Measurements from ENCODE around the gene DLGAP1. TPM values are rescaled to one million over a fixed set of nuclear protein-coding genes. Genes with fewer than 3 reads are reported as not detected.

The DLGAP1 gene
- total RNA-seq, 1 experiment from 2014 or later: 0.39 TPM

DNA sequence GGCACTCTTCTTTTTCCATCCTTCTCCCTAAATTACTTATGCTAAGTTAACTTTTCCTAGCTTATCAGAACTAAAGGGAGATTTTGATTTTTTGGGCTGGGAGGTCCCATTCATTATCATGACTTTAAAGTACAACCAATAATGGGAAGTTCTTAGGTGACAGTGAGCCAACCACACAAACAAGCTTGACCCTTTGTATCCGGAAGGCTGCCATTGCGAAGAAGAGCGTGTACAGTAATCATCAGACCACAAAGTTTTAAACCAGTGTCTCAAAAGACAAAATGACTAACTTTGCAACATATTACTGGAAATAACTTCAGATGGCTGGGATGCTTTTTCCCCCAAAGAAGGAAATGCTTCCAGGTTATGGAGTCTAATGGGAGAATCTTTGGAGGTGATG is 707.0 kb downstream of the DLGAP1 start (continued):
- no peak for TF ChIP-seq SP1 (IDR thresholded peaks at IDR 0.05; ENCODE audit: low read depth)
- TF ChIP-seq EZH2phosphoT487 (IDR thresholded peaks at IDR 0.05; ENCODE audit: borderline replicate concordance): no peak

GRCh38 chr18:3747176-3747973 is 707.7 kb downstream of the DLGAP1 start:
- Histone ChIP-seq H3K9me3 (ENCODE audit: control insufficient read depth in 1 of 2, insufficient read depth in 1 of 2, low read depth in 1 of 2, low read length in 2 of 2) (no peaks in the 10 kb centered on the region), H3K9ac (ENCODE audit: low read length) (no peak overlapping the region), H3K4me2 (ENCODE audit: low read length) (no peak overlapping the region), H3K36me3 (ENCODE audit: control insufficient read depth in 1 of 2, insufficient read depth in 2 of 2, low read length in 2 of 2) (no peaks in the 10 kb centered on the region), H3K9me2 (ENCODE audit: insufficient read depth) (no peaks in the 10 kb centered on the region), H3K27me3 (ENCODE audit: insufficient read depth, low read length) (no peaks in the 10 kb centered on the region), H3K27ac (ENCODE audit: low read depth, low read length) (no peak overlapping the region), H3K4me3 (replicated peaks in 1 of 2; ENCODE audit: low read depth in 1 of 2, low read length in 2 of 2) (no peak overlapping the region), H2AFZ (ENCODE audit: low read depth, low read length, poor library complexity, severe bottlenecking) (no peak overlapping the region), H3K4me1 (ENCODE audit: control insufficient read depth in 1 of 2, insufficient read depth in 2 of 2, low read length in 2 of 2) (no peaks in the 10 kb centered on the region), H3K79me2 (ENCODE audit: insufficient read depth, low read length) (no peaks in the 10 kb centered on the region), H4K20me1 (ENCODE audit: insufficient read depth) (no peaks in the 10 kb centered on the region)
- no TSS peak for BruUV-seq (replicated peaks)
- no peak for DNase-seq (ENCODE audit: low read depth, low spot score)
- intact Hi-C loops (cut with micrococcal nuclease): no loop called here
- ATAC-seq: no peak
- ChIA-PET RAD21 (ENCODE audit: low non-redundant PET in 1 of 2, low total read pairs in 2 of 2, uncharacterized antibody in 2 of 2, unreplicated experiment in 2 of 2) (no interaction called here), CTCF (interaction anchor here (1.1 to 1.3 kb wide), 2 partner anchors 24 to 25 kb away, joined by 3 read pairs; no protein-coding TSS in a partner anchor), POLR2A (no interaction called here)
- TF ChIP-seq ZFX (IDR thresholded peaks at IDR 0.05) (no peak), POLR2A (IDR thresholded peaks at IDR 0.05; ENCODE audit: borderline replicate concordance, extremely low read depth, insufficient read depth, insufficient read length) (no peak), EGR1 (IDR thresholded peaks at IDR 0.05; ENCODE audit: low read depth) (no peak), JUND (IDR thresholded peaks at IDR 0.05) (no peak), EZH2 (IDR thresholded peaks at IDR 0.05) (no peak), TCF7L2 (IDR thresholded peaks at IDR 0.05; ENCODE audit: borderline replicate concordance, extremely low read depth, insufficient read depth, insufficient read length) (no peak), RAD21 (IDR thresholded peaks at IDR 0.05; ENCODE audit: low read depth) (no peak), POLR2AphosphoS5 (IDR thresholded peaks at IDR 0.05; ENCODE audit: low read depth, low read length) (no peak), SP1 (IDR thresholded peaks at IDR 0.05; ENCODE audit: low read depth) (no peak)

All from HCT116 (cell line).